H9 (cell line): ENCODE measurements around the gene CAMKK1. TPM values are rescaled to one million over a fixed set of nuclear protein-coding genes. Genes with fewer than 3 reads are reported as not detected.

ENCODE experiments used
- DNase-seq: peaks from one replicate; pipeline ENCODE4 v3.0.0-alpha.2; 2017
- H2AFZ ChIP-seq: one replicate; pipeline ENCODE4 v1.6.1; 2013; ENCODE audit warnings: mild to moderate bottlenecking, low read length, control low read depth, moderate library complexity
- H2AK5ac ChIP-seq: 2 replicates; pipeline ENCODE4 v1.6.1; 2013; ENCODE audit warnings: low read length, control low read depth, mixed read lengths; ENCODE audit not compliant: insufficient read length
- H2BK120ac ChIP-seq: one replicate; pipeline ENCODE4 v1.6.1; 2013; ENCODE audit warnings: low read depth, mild to moderate bottlenecking, low read length, control low read depth, inconsistent platforms; ENCODE audit not compliant: poor library complexity, severe bottlenecking
- H2BK12ac ChIP-seq: 2 replicates; pipeline ENCODE4 v1.6.1; 2013; ENCODE audit warnings: low read length, control low read depth, mixed read lengths, low read depth; ENCODE audit not compliant: insufficient read length
- H2BK15ac ChIP-seq: 2 replicates; pipeline ENCODE4 v1.6.1; 2013; ENCODE audit warnings: low read depth, low read length, control low read depth
- H2BK20ac ChIP-seq: one replicate; pipeline ENCODE4 v1.6.1; 2013; ENCODE audit warnings: low read depth, mild to moderate bottlenecking, low read length, control low read depth, inconsistent platforms; ENCODE audit not compliant: poor library complexity, severe bottlenecking
- H2BK5ac ChIP-seq: 2 replicates; pipeline ENCODE4 v1.6.1; 2013; ENCODE audit warnings: low read length, control low read depth, mixed read lengths; ENCODE audit not compliant: insufficient read length
- H3K14ac ChIP-seq: 2 replicates; pipeline ENCODE4 v1.6.1; 2013; ENCODE audit warnings: low read length, control low read depth; ENCODE audit not compliant: insufficient read depth
- H3K18ac ChIP-seq: 2 replicates; pipeline ENCODE4 v1.6.1; 2013; ENCODE audit warnings: low read depth, mild to moderate bottlenecking, mixed read lengths, low read length, control low read depth; ENCODE audit not compliant: insufficient read length
- H3K23ac ChIP-seq: 2 replicates; pipeline ENCODE4 v1.6.1; 2013; ENCODE audit warnings: low read length, control low read depth, mixed read lengths, low read depth; ENCODE audit not compliant: insufficient read length
- H3K23me2 ChIP-seq: 2 replicates; pipeline ENCODE4 v1.6.1; 2013; ENCODE audit warnings: low read depth, mild to moderate bottlenecking, mixed read lengths, low read length, control low read depth; ENCODE audit not compliant: insufficient read length, poor library complexity, severe bottlenecking
- H3K27ac ChIP-seq: 2 replicates; pipeline ENCODE4 v1.5.1; 2013; ENCODE audit warnings: low read length, control low read depth, mixed read lengths, low read depth; ENCODE audit not compliant: insufficient read length
- H3K27me3 ChIP-seq: 2 replicates; pipeline ENCODE4 v1.6.1; 2013; ENCODE audit warnings: low read length, control low read depth, inconsistent platforms; ENCODE audit not compliant: insufficient read depth
- H3K4ac ChIP-seq: 2 replicates; pipeline ENCODE4 v1.6.1; 2013; ENCODE audit warnings: low read depth, mild to moderate bottlenecking, control low read depth, inconsistent platforms, low read length, moderate library complexity
- H3K4me1 ChIP-seq: 2 replicates; pipeline ENCODE4 v1.6.1; 2013; ENCODE audit warnings: low read length, control low read depth, inconsistent platforms; ENCODE audit not compliant: insufficient read depth
- H3K4me2 ChIP-seq: 2 replicates; pipeline ENCODE4 v1.6.1; 2013; ENCODE audit warnings: low read length, control low read depth, mixed read lengths; ENCODE audit not compliant: insufficient read length, insufficient read depth
- H3K56ac ChIP-seq: 2 replicates; pipeline ENCODE4 v1.6.1; 2013; ENCODE audit warnings: low read depth, mild to moderate bottlenecking, mixed read lengths, low read length, control low read depth; ENCODE audit not compliant: insufficient read length
- H3K79me1 ChIP-seq: 2 replicates; pipeline ENCODE4 v1.6.1; 2013; ENCODE audit warnings: low read depth, mild to moderate bottlenecking, moderate library complexity, low read length, control low read depth, inconsistent platforms; ENCODE audit not compliant: insufficient read depth, poor library complexity, severe bottlenecking
- H3K79me2 ChIP-seq: 2 replicates; pipeline ENCODE4 v1.6.1; 2013; ENCODE audit warnings: low read length, control low read depth, inconsistent platforms; ENCODE audit not compliant: insufficient read depth
- H3K9ac ChIP-seq: 2 replicates; pipeline ENCODE4 v1.6.1; 2013; ENCODE audit warnings: low read length, control low read depth, mixed read lengths; ENCODE audit not compliant: insufficient read length; ENCODE audit errors: extremely low read depth
- H3K9me3 ChIP-seq: one replicate; pipeline ENCODE4 v1.6.1; 2013; ENCODE audit warnings: low read depth, low read length, inconsistent platforms; ENCODE audit not compliant: control insufficient read depth
- H3T11ph ChIP-seq: one replicate; pipeline ENCODE4 v1.6.1; 2013; ENCODE audit warnings: mild to moderate bottlenecking, low read length, control low read depth, inconsistent platforms
- H4K20me1 ChIP-seq: one replicate; pipeline ENCODE4 v1.6.1; 2013; ENCODE audit not compliant: control insufficient read depth, insufficient read length, insufficient read depth
- H4K5ac ChIP-seq: 2 replicates; pipeline ENCODE4 v1.6.1; 2013; ENCODE audit warnings: low read depth, mild to moderate bottlenecking, mixed read lengths, low read length, control low read depth; ENCODE audit not compliant: insufficient read length
- H4K8ac ChIP-seq: replicated peaks from 2 replicates; pipeline ENCODE4 v1.6.1; 2013; ENCODE audit warnings: low read length, control low read depth, mixed read lengths, low read depth; ENCODE audit not compliant: insufficient read length
- H4K91ac ChIP-seq: 2 replicates; pipeline ENCODE4 v1.6.1; 2013; ENCODE audit warnings: low read depth, mild to moderate bottlenecking, moderate library complexity, mixed read lengths, low read length, control low read depth; ENCODE audit not compliant: insufficient read length
- H3K27ac Mint-ChIP-seq, 3 experiments: 2 replicates in 2 of 3; 3 replicates in 1 of 3; pipeline ENCODE4 v1.8.0; 2020 to 2021; ENCODE audit warnings: mixed read lengths in 3 of 3, mild to moderate bottlenecking in 1 of 3, moderate library complexity in 1 of 3
- H3K27me3 Mint-ChIP-seq: 2 replicates; pipeline ENCODE4 v1.8.0; 2021; ENCODE audit warnings: low read depth, mild to moderate bottlenecking, moderate library complexity, mixed read lengths
- H3K36me3 Mint-ChIP-seq, 3 experiments: 2 replicates in 2 of 3; 3 replicates in 1 of 3; pipeline ENCODE4 v1.8.0; 2020 to 2021; ENCODE audit warnings: low read depth in 3 of 3, mixed read lengths in 3 of 3; ENCODE audit not compliant: insufficient read depth in 1 of 3
- H3K4me1 Mint-ChIP-seq, 2 experiments: 2 replicates each; pipeline ENCODE4 v1.8.0; 2020; ENCODE audit warnings: mixed read lengths in 2 of 2
- H3K4me3 Mint-ChIP-seq, 2 experiments: 2 replicates in 1 of 2; 3 replicates in 1 of 2; pipeline ENCODE4 v1.8.0; 2020 to 2021; ENCODE audit warnings: mild to moderate bottlenecking in 2 of 2, mixed read lengths in 2 of 2, moderate library complexity in 1 of 2
- H3K9me3 Mint-ChIP-seq, 2 experiments: 2 replicates in 1 of 2; 3 replicates in 1 of 2; pipeline ENCODE4 v1.8.0; 2020; ENCODE audit warnings: mild to moderate bottlenecking in 2 of 2, mixed read lengths in 2 of 2, moderate library complexity in 1 of 2
- CTCF ChIP-seq: fragments of 200-600 bp; sonication (generic); conservative IDR thresholded peaks from 3 replicates; pipeline ENCODE4 v1.8.0; 2021; ENCODE audit warnings: antibody characterized with exemption, mild to moderate bottlenecking
- WGBS: extraction: QIAGEN DNeasy Blood & Tissue Kit; methylation state at CpG from one replicate; pipeline ENCODE4 v1.1.7; 2013; ENCODE audit warnings: missing lambda C conversion rate, low lambda C conversion rate, mixed read lengths; ENCODE audit not compliant: insufficient read length; ENCODE audit errors: extremely low coverage; 5-methylcytosine and 5-hydroxymethylcytosine counted together
- total RNA-seq: library from RNA; stranded (reverse); gene quantifications from 2 replicates; pipeline ENCODE4 v1.2.1, GENCODE V29; 2021

The CAMKK1 gene
- total RNA-seq, 1 experiment from 2014 or later = 6.7 TPM

GRCh38 chr17:3900646-3901045 is 7.8 kb upstream of the CAMKK1 start:
- no peaks in the 10 kb centered on the region; the same call in 1 of the 2 replicates for H3K27me3 Mint-ChIP-seq
- no peak overlapping the region for H2BK5ac ChIP-seq
- H3K18ac ChIP-seq = no peak overlapping the region
- TF ChIP-seq CTCF = no peak
- H3K9me3 ChIP-seq = no peaks in the 10 kb centered on the region
- no peak overlapping the region for H3K27ac ChIP-seq
- no peak overlapping the region for H3K9ac ChIP-seq
- no peaks in the 10 kb centered on the region; the same call in 1 of the 2 replicates for H3K4me1 ChIP-seq
- no peak overlapping the region for H3K14ac ChIP-seq
- H2BK15ac ChIP-seq = no peak overlapping the region
- WGBS = no CpG with 5 or more reads among the region's 6 CpGs
- H2BK12ac ChIP-seq = no peak overlapping the region
- H3K23me2 ChIP-seq = no peaks in the 10 kb centered on the region
- no peaks in the 10 kb centered on the region for H3K36me3 Mint-ChIP-seq
- no peak overlapping the region for H3K4me2 ChIP-seq
- H3K79me2 ChIP-seq = no peaks in the 10 kb centered on the region
- H4K5ac ChIP-seq = no peak overlapping the region
- no peak overlapping the region for H3K56ac ChIP-seq
- H2BK120ac ChIP-seq = no peak overlapping the region
- H2AK5ac ChIP-seq = no peak overlapping the region
- no peak overlapping the region for H3K27ac Mint-ChIP-seq
- no peak overlapping the region for H4K91ac ChIP-seq
- H2BK20ac ChIP-seq = no peak overlapping the region
- no peak overlapping the region for H4K8ac ChIP-seq
- H4K20me1 ChIP-seq = no peaks in the 10 kb centered on the region
- no peak for DNase-seq
- H3K4ac ChIP-seq = no peak overlapping the region
- H3K23ac ChIP-seq = no peak overlapping the region
- no peaks in the 10 kb centered on the region for H3K27me3 ChIP-seq
- H3K9me3 Mint-ChIP-seq = no peaks in the 10 kb centered on the region
- H3K4me1 Mint-ChIP-seq = peaks cover 7 to 8% of the 10 kb centered on the region in 2 experiments
- H3K4me3 Mint-ChIP-seq = no peak overlapping the region
- no peak overlapping the region for H2AFZ ChIP-seq
- no peak overlapping the region for H3T11ph ChIP-seq
- no peaks in the 10 kb centered on the region for H3K79me1 ChIP-seq
